Upper lobe of left lung (tissue), 6 donors: Measurements from ENCODE around the gene MSANTD1. TPM values are rescaled to one million over a fixed set of nuclear protein-coding genes. Genes with fewer than 3 reads are reported as not detected.
A peak's percentile ranks its signal among the peaks of the same experiment; 100 is the strongest.

Experiments
- ATAC-seq, 2 donors: fragments of 200-7000 bp; cut with Tn5 transposase; one replicate each; pipeline ENCODE4 v1.9.1; 2022; ENCODE audit warnings: mild to moderate bottlenecking in 2 of 2, moderate library complexity in 2 of 2; ENCODE audit not compliant: low FRiP score in 2 of 2
- DNase-seq, 2 donors: peaks; one replicate each; pipeline ENCODE4 v3.0.0-alpha.2; 2019 to 2020
- H3K27ac ChIP-seq, 4 donors: fragments of 200-600 bp; sonication (generic); one replicate each; pipeline ENCODE4 v1.5.1; 2016 to 2019
- H3K27me3 ChIP-seq, 4 donors: fragments of 200-600 bp; sonication (generic); one replicate each; pipeline ENCODE4 v1.5.1; 2017 to 2019
- H3K36me3 ChIP-seq, 4 donors: fragments of 200-600 bp; sonication (generic); one replicate each; pipeline ENCODE4 v1.5.1; 2016 to 2019
- H3K4me1 ChIP-seq, 4 donors: fragments of 200-600 bp; sonication (generic); one replicate each; pipeline ENCODE4 v1.5.1; 2018 to 2019
- H3K4me3 ChIP-seq, 4 donors: fragments of 200-600 bp; sonication (generic); one replicate each; pipeline ENCODE4 v1.5.1; 2017 to 2019; ENCODE audit warnings: mild to moderate bottlenecking in 2 of 4, moderate library complexity in 1 of 4
- H3K9me3 ChIP-seq, 4 donors: fragments of 200-600 bp; sonication (generic); one replicate each; pipeline ENCODE4 v1.5.1; 2018 to 2019
- CTCF ChIP-seq, 6 experiments: fragments of 450-650 bp in 4 of 6; fragments of 200-600 bp in 2 of 6; sonication (generic) in 2 of 6; IDR thresholded peaks; one replicate each; pipeline ENCODE4 v1.5.1; 2016 to 2019; ENCODE audit warnings: antibody characterized with exemption in 6 of 6
- EP300 ChIP-seq, 4 donors: sonication (generic); formaldehyde crosslinking; IDR thresholded peaks; one replicate each; pipeline ENCODE4 v1.5.1; 2017; ENCODE audit warnings: antibody characterized with exemption in 4 of 4, control low read depth in 2 of 4
- POLR2A ChIP-seq, 4 donors: fragments of 450-650 bp; IDR thresholded peaks; one replicate each; pipeline ENCODE4 v1.5.1; 2016 to 2017; ENCODE audit warnings: antibody characterized with exemption in 4 of 4, mild to moderate bottlenecking in 2 of 4
- POLR2AphosphoS5 ChIP-seq, 2 donors: sonication (generic); formaldehyde crosslinking; IDR thresholded peaks; one replicate each; pipeline ENCODE4 v1.5.1; 2017; ENCODE audit warnings: antibody characterized with exemption in 2 of 2
- WGBS, 2 donors: methylation state at CpG; one replicate each; pipeline ENCODE4 v1.1.5; 2017 to 2018; 5-methylcytosine and 5-hydroxymethylcytosine counted together
- total RNA-seq, 6 donors: library from RNA; depleted of rRNA in 4 of 6; stranded (reverse); fragments of >200 nt in 4 of 6; gene quantifications; one replicate each; pipeline versions ENCODE4 v1.1.0 to v1.2.1, GENCODE V29; 2016 to 2021
- donor health status: DM: no; HTN: no; CAD: no; lungs with moderate emphysema.
- donor health status: DM: no; HTN: yes; CAD: no; lungs with severe emphysema.

MSANTD1 gene
- total RNA-seq, 6 donors from 2014 or later = 1.00 to 7.3 (median 1.8) TPM

- no peaks in the 10 kb centered on the region for H3K27me3 ChIP-seq
- H3K36me3 ChIP-seq = peaks cover 39 to 92% (median 84%) of the 10 kb centered on the region in 4 donors
- DNase-seq (peak in 1 of 2 donors; percentile 43), ATAC-seq (no peak)
- H3K9me3 ChIP-seq = no peaks in the 10 kb centered on the region
- WGBS, 2 donors = 90 to 98% methylated on average over 14 to 16 of the region's 16 CpGs
- H3K4me3 ChIP-seq = no peak overlapping the region
- H3K27ac ChIP-seq = no peak overlapping the region
- H3K4me1 ChIP-seq = no peaks in the 10 kb centered on the region
- TF ChIP-seq POLR2A (IDR thresholded peaks at IDR 0.05) (no peak), CTCF (IDR thresholded peaks at IDR 0.05) (no peak), POLR2AphosphoS5 (IDR thresholded peaks at IDR 0.05) (no peak), EP300 (IDR thresholded peaks at IDR 0.05) (no peak)
These were observed 17.0 kb upstream of the MSANTD1 start for GRCh38 chr4:3232001-3232400.

GRCh38 chr4:3232871-3233271, 16.1 kb upstream of the MSANTD1 start:
- WGBS, 2 donors = 90 to 91% methylated on average over 4 to 11 of the region's 15 CpGs
- DNase-seq = peak in 1 of 2 donors; percentile 78

GRCh38 chr4:3233391-3234071, 15.4 kb upstream of the MSANTD1 start:
- Histone ChIP-seq H3K9me3 (no peaks in the 10 kb centered on the region), H3K36me3 (peaks cover 39 to 98% (median 87%) of the 10 kb centered on the region in 4 donors), H3K27me3 (no peaks in the 10 kb centered on the region), H3K27ac (no peak overlapping the region), H3K4me3 (no peak overlapping the region), H3K4me1 (no peaks in the 10 kb centered on the region)
- DNase-seq (no peak), ATAC-seq (no peak)
- TF ChIP-seq POLR2A (IDR thresholded peaks at IDR 0.05) (no peak), CTCF (IDR thresholded peaks at IDR 0.05) (no peak), POLR2AphosphoS5 (IDR thresholded peaks at IDR 0.05) (no peak), EP300 (IDR thresholded peaks at IDR 0.05) (no peak)
- WGBS, 2 donors = 89 to 94% methylated on average over 18 to 21 of the region's 21 CpGs

More at GRCh38 chr4:3232871-3233271, 16.1 kb upstream of the MSANTD1 start:
- H3K4me1 ChIP-seq = no peaks in the 10 kb centered on the region
- H3K27me3 ChIP-seq = no peaks in the 10 kb centered on the region
- no peak for ATAC-seq
- H3K4me3 ChIP-seq = no peak overlapping the region
- no peak for TF ChIP-seq EP300 (IDR thresholded peaks at IDR 0.05)
- no peak for TF ChIP-seq POLR2A (IDR thresholded peaks at IDR 0.05)
- TF ChIP-seq CTCF (IDR thresholded peaks at IDR 0.05) = no peak
- TF ChIP-seq POLR2AphosphoS5 (IDR thresholded peaks at IDR 0.05) = no peak
- H3K9me3 ChIP-seq = no peaks in the 10 kb centered on the region
- H3K27ac ChIP-seq = no peak overlapping the region
- H3K36me3 ChIP-seq = peaks cover 39 to 98% (median 87%) of the 10 kb centered on the region in 4 donors

- Histone ChIP-seq H3K4me3 (no peak overlapping the region), H3K27me3 (no peaks in the 10 kb centered on the region), H3K27ac (no peak overlapping the region), H3K36me3 (peaks cover 42 to 98% (median 87%) of the 10 kb centered on the region in 4 donors), H3K9me3 (no peaks in the 10 kb centered on the region), H3K4me1 (no peaks in the 10 kb centered on the region)
- 89 to 92% methylated on average over 17 to 23 of the region's 23 CpGs for WGBS, 2 donors
- DNase-seq = peak in 1 of 2 donors; percentile 52
- TF ChIP-seq CTCF (IDR thresholded peaks at IDR 0.05) = no peak
- TF ChIP-seq POLR2AphosphoS5 (IDR thresholded peaks at IDR 0.05) = no peak
- no peak for TF ChIP-seq EP300 (IDR thresholded peaks at IDR 0.05)
- no peak for TF ChIP-seq POLR2A (IDR thresholded peaks at IDR 0.05)
- ATAC-seq = no peak
These were observed 14.6 kb upstream of the MSANTD1 start for GRCh38 chr4:3234171-3235029.
